Heart left ventricle (tissue), 16 donors: Measurements from ENCODE around the gene ANKH. TPM values are rescaled to one million over a fixed set of nuclear protein-coding genes. Genes with fewer than 3 reads are reported as not detected.
"Not testable (repeated sequence)": the region's sequence is repeated elsewhere in the genome, so short reads cannot be mapped to it uniquely, and the experiment has no call there.

Source experiments
- ATAC-seq, 4 donors: fragments of 200-7000 bp; cut with Tn5 transposase; one replicate each; pipeline ENCODE4 v1.9.1; 2020 to 2022; ENCODE audit warnings: moderate library complexity in 4 of 4, mild to moderate bottlenecking in 3 of 4, moderate number of reproducible peaks in 1 of 4
- DNase-seq, 5 donors: peaks; one replicate each; pipeline ENCODE4 v3.0.0-alpha.2; 2020
- H3K27ac ChIP-seq, 12 donors: fragments of 200-600 bp; sonication (generic) in 4 of 12; one replicate each; pipeline versions ENCODE4 v1.5.0 to v1.8.0; 2016 to 2022; ENCODE audit warnings: mild to moderate bottlenecking in 2 of 12
- H3K27me3 ChIP-seq, 9 donors: fragments of 200-600 bp; sonication (generic) in 2 of 9; one replicate each; pipeline versions ENCODE4 v1.5.1 to v1.8.0; 2016 to 2022; ENCODE audit warnings: mild to moderate bottlenecking in 3 of 9
- H3K36me3 ChIP-seq, 9 donors: fragments of 200-600 bp; sonication (generic) in 2 of 9; one replicate each; pipeline versions ENCODE4 v1.5.0 to v1.8.0; 2018 to 2022; ENCODE audit warnings: mild to moderate bottlenecking in 2 of 9
- H3K4me1 ChIP-seq, 12 donors: fragments of 200-600 bp; sonication (generic) in 4 of 12; one replicate each; pipeline versions ENCODE4 v1.5.0 to v1.8.0; 2016 to 2022; ENCODE audit warnings: mild to moderate bottlenecking in 3 of 12
- H3K4me3 ChIP-seq, 12 donors: fragments of 200-600 bp; sonication (generic) in 4 of 12; one replicate each; pipeline versions ENCODE4 v1.5.0 to v1.8.0; 2017 to 2022; ENCODE audit warnings: mild to moderate bottlenecking in 9 of 12, moderate library complexity in 4 of 12
- H3K9me3 ChIP-seq, 12 donors: fragments of 200-600 bp; sonication (generic) in 4 of 12; one replicate each; pipeline versions ENCODE4 v1.5.0 to v1.8.0; 2016 to 2022; ENCODE audit warnings: mild to moderate bottlenecking in 1 of 12
- CTCF ChIP-seq, 12 donors: fragments of 200-600 bp; sonication (generic) in 4 of 12; IDR thresholded peaks; one replicate each; pipeline versions ENCODE4 v1.5.0 to v1.8.0; 2018 to 2022; ENCODE audit warnings: antibody characterized with exemption in 12 of 12, mild to moderate bottlenecking in 5 of 12
- POLR2A ChIP-seq, 2 donors: fragments of 450-650 bp; IDR thresholded peaks; one replicate each; pipeline ENCODE4 v1.6.1; 2017; ENCODE audit warnings: antibody characterized with exemption in 2 of 2, mild to moderate bottlenecking in 2 of 2, moderate library complexity in 2 of 2
- WGBS, 4 donors: extraction: QIAGEN DNeasy Blood & Tissue Kit in 2 of 4; methylation state at CpG; one replicate each; pipeline versions ENCODE4 v1.1.5 to v1.1.7; 2013 to 2018; 5-methylcytosine and 5-hydroxymethylcytosine counted together
- intact Hi-C, 10 donors: fragments of 100-400 bp; cut with DNase I; formaldehyde crosslinking; loops; one replicate each; pipeline versions ENCODE4 v1.11.1 to v1.14.2; 2022
- polyA plus RNA-seq, 2 donors: library from polyadenylated mRNA; stranded (reverse); fragments of 200-250 nt; gene quantifications; one replicate each; pipeline ENCODE4 v1.2.3, GENCODE V29; 2013
- total RNA-seq, 9 donors: library from RNA; depleted of rRNA in 2 of 9; stranded (reverse); fragments of >200 nt in 2 of 9; fragmentation: NEBNext Ultra II Directional in 3 of 9; extraction: Animal tissue kit (Norgen Biotek cat#: 25700) in 3 of 9; gene quantifications; one replicate each; pipeline versions ENCODE4 v1.1.0 to v1.2.4, GENCODE V29; 2016 to 2023
- donor health status: ischemic (EF 13 %, LVEDD 7.1; RV severe dilation, severe dysfunction).
- donor health status: healthy with polysubstance abuse.
- donor health status: DM: no; HTN: yes; CAD: no.
- donor health status: DM: no; HTN: no; CAD: no.
- donor health status: ischemic (EF 25% LVEDD 6.9; RV normal size, moderate dysfunction).
- donor health status: ischemic (EF 25% LVEDD 5.7; RV mildly dilated, moderate dysfunction).
- donor health status: healthy.
- donor health status: DM: yes; HTN: yes; CAD: no.
- donor health status: ischemic (EF 35%, LVEDD 5.7; RV mildly dilated, moderate dysfunction).
- donor health status: nonischemic (EF 11% LVEDD 7.7; RV severe dilation, severe dysfunction).
- donor health status: DM: yes; HTN: yes; CAD: no.
- donor health status: PGD.
- donor health status: ischemic (EF 29% LVEDD 5.4; RV normal size, mild dysfunction).
- donor health status: nonischemic (EF 23%, LVEDD 6.1; RV moderate dilation, normal function).

ANKH gene
- total and polyA plus RNA-seq, 11 donors: 54.1 to 260 (median 168) TPM

DNA sequence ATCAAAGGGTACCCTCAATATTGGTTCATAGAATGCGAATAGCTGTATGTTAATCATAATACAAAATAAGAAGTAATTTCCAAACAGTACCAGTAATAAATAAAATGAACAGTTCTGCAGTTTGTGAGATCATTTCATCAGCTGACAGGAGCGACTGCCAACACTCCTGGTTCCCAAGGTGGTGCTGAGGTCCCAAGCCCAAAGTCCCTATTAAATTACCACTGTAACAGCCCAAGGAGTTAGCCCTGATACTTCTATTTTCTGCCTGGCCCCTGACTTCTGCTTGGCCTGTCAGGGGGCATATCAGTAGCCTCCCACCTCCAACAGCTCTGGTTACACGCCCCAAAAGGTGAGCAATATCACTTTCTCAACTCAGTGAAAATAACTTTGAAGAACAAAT is 47.1 kb downstream of the ANKH start:
- Histone ChIP-seq H3K36me3 (peaks cover 0 to 2% (median 0%) of the 10 kb centered on the region in 9 donors), H3K4me1 (peaks cover 0 to 46% (median 28%) of the 10 kb centered on the region in 12 donors), H3K9me3 (no peaks in the 10 kb centered on the region), H3K4me3 (no peak overlapping the region), H3K27ac (no peak overlapping the region), H3K27me3 (no peaks in the 10 kb centered on the region)
- no peak for TF ChIP-seq CTCF (IDR thresholded peaks at IDR 0.05)
- TF ChIP-seq POLR2A (IDR thresholded peaks at IDR 0.05): no peak
- no peak for ATAC-seq
- DNase-seq: no peak
- WGBS, 4 donors: 66 to 76% (median 71%) methylated on average over 3 of the region's 3 CpGs
- intact Hi-C loops: no loop called here

DNA sequence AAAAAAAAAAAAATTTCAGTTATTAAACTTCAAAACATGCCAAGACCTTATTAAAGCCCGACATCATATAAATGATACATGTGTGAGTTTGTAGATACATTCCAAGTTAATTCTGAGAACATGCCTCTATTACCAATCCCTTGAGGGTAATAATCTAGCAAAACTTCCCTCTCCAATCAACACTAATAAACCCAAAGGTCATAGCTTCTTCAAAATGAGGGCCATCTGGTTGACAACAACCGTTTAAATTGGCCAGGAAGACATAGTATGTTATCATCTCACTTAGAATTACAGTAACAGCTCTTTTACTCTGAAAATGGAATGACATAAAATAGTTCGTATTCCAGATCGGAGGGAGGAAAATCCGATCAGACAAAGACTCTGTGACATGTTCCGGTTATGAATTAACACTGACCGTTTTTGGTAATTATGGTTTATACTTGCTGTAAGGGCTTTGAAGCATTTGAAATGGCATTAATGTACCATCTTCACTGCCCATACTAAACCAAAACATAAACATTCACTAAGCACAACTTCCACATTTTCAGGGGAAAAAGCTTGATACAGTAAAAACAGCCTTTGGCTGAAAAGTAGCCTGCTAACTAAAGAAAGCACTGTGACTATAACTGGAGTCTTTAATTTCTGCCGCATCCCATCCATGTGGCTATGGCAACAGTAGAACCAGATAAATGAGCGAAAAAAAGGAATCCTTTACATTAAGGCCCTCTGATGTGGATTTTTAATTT is 50.3 kb downstream of the ANKH start:
- peak in 1 of 4 donors; percentile 11 for ATAC-seq
- TF ChIP-seq CTCF (IDR thresholded peaks at IDR 0.05) (no peak), POLR2A (IDR thresholded peaks at IDR 0.05) (no peak)
- 60 to 68% (median 62%) methylated on average over 9 of the region's 9 CpGs for WGBS, 4 donors

DNA sequence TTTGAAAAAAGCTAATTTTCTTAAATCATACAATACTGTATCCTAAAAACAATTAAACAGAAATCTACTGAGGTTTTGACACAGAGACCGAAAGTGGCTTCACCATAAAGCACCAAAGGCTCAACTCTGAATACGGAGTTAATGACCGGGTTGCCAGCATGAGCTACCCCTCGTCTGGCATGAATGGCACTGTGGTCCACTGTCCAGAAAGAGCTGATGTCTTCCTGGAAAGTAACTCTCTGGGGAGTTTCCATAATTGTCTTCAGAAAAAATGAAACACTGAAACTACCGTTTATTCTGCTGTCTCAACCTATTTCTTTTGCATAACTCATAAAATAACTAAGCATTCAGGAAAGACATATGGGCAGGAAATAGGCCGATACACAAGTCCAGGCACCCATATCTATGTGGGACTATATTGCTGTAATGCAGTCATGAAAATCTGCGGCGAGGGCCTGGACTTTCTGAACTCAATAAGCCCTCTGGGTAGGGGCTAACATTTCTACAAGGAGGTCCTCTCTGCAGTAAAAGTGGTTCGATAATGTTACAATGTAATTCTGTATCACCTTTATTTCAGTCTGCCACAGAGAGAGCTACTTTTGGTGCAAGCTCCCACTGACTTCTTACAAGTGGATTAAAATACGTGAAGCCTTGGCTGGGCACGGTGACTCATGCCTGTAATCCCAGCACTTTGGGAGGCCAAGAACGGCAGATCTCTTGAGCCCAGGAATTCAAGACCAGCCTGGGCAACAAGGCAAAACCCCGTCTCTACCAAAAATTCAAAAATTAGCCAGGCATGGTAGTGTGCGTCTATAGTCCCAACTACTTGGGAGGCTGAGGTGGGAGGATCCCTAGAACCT is 52.4 kb downstream of the ANKH start:
- DNase-seq: no peak
- 68 to 84% (median 75%) methylated on average over 11 to 14 of the region's 14 CpGs for WGBS, 4 donors
- peak overlapping the region in 3 of 12 donors; percentile 6 to 42 (median 14) for H3K27ac ChIP-seq

More for the DNA sequence above, 50.3 kb downstream of the ANKH start:
- peaks cover 0 to 56% (median 41%) of the 10 kb centered on the region in 12 donors for H3K4me1 ChIP-seq
- H3K27ac ChIP-seq: peak overlapping the region in 1 of 12 donors; percentile 2
- no peak overlapping the region for H3K4me3 ChIP-seq
- no peak for DNase-seq
- H3K27me3 ChIP-seq: no peaks in the 10 kb centered on the region
- intact Hi-C loops: no loop called here
- no peaks in the 10 kb centered on the region for H3K9me3 ChIP-seq
- H3K36me3 ChIP-seq: peaks cover 0 to 2% (median 0%) of the 10 kb centered on the region in 9 donors

GRCh38 chr5:14817762-14818136 is 53.8 kb downstream of the ANKH start:
- H3K9me3 ChIP-seq, ATAC-seq, intact Hi-C loops, H3K36me3 ChIP-seq, H3K4me3 ChIP-seq, DNase-seq, H3K27me3 ChIP-seq: not testable (repeated sequence)
- peak overlapping the region in 1 of 12 donors; percentile 44 for H3K27ac ChIP-seq
- peaks cover 3 to 51% (median 37%) of the 10 kb centered on the region in 12 donors for H3K4me1 ChIP-seq
- 74 to 93% (median 85%) methylated on average over 2 of the region's 2 CpGs for WGBS, 4 donors

More for the DNA sequence above, 52.4 kb downstream of the ANKH start:
- intact Hi-C loops: no loop called here
- no peak for TF ChIP-seq POLR2A (IDR thresholded peaks at IDR 0.05)
- H3K9me3 ChIP-seq: no peaks in the 10 kb centered on the region
- H3K4me3 ChIP-seq: no peak overlapping the region
- peaks cover 0 to 46% (median 38%) of the 10 kb centered on the region in 12 donors for H3K4me1 ChIP-seq
- ATAC-seq: peak in 2 of 4 donors; percentile 23 to 37
- H3K27me3 ChIP-seq: no peaks in the 10 kb centered on the region
- H3K36me3 ChIP-seq: peaks cover 0 to 2% (median 0%) of the 10 kb centered on the region in 9 donors
